ENCODE measurements around the gene LBHD2. TPM values are rescaled to one million over a fixed set of nuclear protein-coding genes. Genes with fewer than 3 reads are reported as not detected.

LBHD2 gene
- total RNA-seq, 1 donor from 2014 or later, result not detected

- H3K4me1 ChIP-seq, result no peaks in the 10 kb centered on the region
- H3K27me3 ChIP-seq (ENCODE audit: low read depth), result peaks cover 78% of the 10 kb centered on the region
- TF ChIP-seq CTCF (IDR thresholded peaks at IDR 0.05; ENCODE audit: borderline replicate concordance), result peak; percentile 32
- no peaks in the 10 kb centered on the region for H3K36me3 ChIP-seq
- intact Hi-C loops (cut with micrococcal nuclease), result no loop called here
- H3K27ac ChIP-seq (replicated peaks), result no peak overlapping the region
- H3K4me3 ChIP-seq, result no peak overlapping the region
- no peak for DNase-seq
- no peaks in the 10 kb centered on the region for H3K9me3 ChIP-seq (replicated peaks)
Measured at GRCh38 chr14:103085106-103086091, 1.4 kb downstream of the LBHD2 start.

GRCh38 chr14:103086771-103087342, 2.8 kb downstream of the LBHD2 start:
- Histone ChIP-seq H3K4me3 (no peak overlapping the region), H3K9me3 (replicated peaks) (no peaks in the 10 kb centered on the region), H3K27ac (replicated peaks) (no peak overlapping the region), H3K4me1 (peaks cover 11% of the 10 kb centered on the region), H3K36me3 (no peaks in the 10 kb centered on the region), H3K27me3 (ENCODE audit: low read depth) (peaks cover 80% of the 10 kb centered on the region)
- intact Hi-C loops (cut with micrococcal nuclease), result no loop called here
- no peak for TF ChIP-seq CTCF (IDR thresholded peaks at IDR 0.05; ENCODE audit: borderline replicate concordance)
- no peak for DNase-seq

DNA sequence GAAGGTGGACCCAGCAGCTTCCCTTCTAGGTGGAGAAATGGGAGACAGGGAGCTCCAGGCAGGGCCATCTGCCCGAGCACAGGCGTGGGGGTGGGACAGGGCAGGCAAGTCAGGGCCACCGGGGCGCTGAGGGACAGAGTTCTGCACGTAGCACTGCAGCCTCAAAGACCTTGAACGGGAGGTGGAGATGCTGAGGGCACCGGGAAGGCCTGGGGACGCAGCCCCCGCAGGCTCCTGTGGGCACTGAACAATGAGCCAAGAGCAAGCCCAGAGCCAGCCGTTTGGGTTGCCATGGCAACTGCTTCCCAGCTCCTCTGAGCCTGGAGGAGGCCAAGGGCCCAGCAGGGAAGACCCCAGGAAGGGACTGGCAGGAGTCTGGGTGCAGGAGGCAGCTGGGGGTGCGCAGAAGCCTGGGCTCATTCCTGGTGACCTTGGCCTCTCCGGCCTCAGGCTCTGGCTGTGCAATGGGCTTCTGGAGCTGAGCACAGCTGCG, 3.4 kb downstream of the LBHD2 start:
- H3K4me1 ChIP-seq, result peaks cover 12% of the 10 kb centered on the region
- no peaks in the 10 kb centered on the region for H3K36me3 ChIP-seq
- H3K4me3 ChIP-seq, result no peak overlapping the region
- no peaks in the 10 kb centered on the region for H3K9me3 ChIP-seq (replicated peaks)
- intact Hi-C loops (cut with micrococcal nuclease), result no loop called here
- DNase-seq, result no peak
- no peak overlapping the region for H3K27ac ChIP-seq (replicated peaks)
- no peak for TF ChIP-seq CTCF (IDR thresholded peaks at IDR 0.05; ENCODE audit: borderline replicate concordance)
- H3K27me3 ChIP-seq (ENCODE audit: low read depth), result peaks cover 74% of the 10 kb centered on the region

DNA sequence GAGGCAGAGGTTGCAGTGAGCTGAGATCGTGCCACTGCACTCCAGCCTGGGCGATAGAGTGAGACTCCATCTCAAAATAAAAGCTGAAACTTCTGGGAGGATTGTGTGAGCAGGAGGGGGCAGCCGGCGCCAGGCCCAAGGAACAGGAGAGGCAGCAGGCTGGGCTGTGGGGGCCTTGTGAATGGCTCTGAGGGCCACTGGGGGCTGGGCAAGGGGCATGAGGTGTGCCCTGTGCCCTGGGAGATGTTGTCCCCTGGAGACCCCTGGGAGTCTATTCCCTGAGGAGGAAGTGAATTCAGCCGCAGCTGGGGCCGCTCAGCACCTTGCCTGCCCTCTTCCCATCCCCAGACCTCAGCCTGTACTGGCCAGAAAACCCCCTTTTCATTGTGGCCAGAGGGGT, 4.9 kb downstream of the LBHD2 start:
- Histone ChIP-seq H3K36me3 (no peaks in the 10 kb centered on the region), H3K9me3 (replicated peaks) (no peaks in the 10 kb centered on the region), H3K4me1 (peaks cover 12% of the 10 kb centered on the region), H3K4me3 (no peak overlapping the region), H3K27ac (replicated peaks) (no peak overlapping the region), H3K27me3 (ENCODE audit: low read depth) (peaks cover 59% of the 10 kb centered on the region)
- DNase-seq, result no peak
- intact Hi-C loops (cut with micrococcal nuclease), result no loop called here
- TF ChIP-seq CTCF (IDR thresholded peaks at IDR 0.05; ENCODE audit: borderline replicate concordance), result no peak

DNA sequence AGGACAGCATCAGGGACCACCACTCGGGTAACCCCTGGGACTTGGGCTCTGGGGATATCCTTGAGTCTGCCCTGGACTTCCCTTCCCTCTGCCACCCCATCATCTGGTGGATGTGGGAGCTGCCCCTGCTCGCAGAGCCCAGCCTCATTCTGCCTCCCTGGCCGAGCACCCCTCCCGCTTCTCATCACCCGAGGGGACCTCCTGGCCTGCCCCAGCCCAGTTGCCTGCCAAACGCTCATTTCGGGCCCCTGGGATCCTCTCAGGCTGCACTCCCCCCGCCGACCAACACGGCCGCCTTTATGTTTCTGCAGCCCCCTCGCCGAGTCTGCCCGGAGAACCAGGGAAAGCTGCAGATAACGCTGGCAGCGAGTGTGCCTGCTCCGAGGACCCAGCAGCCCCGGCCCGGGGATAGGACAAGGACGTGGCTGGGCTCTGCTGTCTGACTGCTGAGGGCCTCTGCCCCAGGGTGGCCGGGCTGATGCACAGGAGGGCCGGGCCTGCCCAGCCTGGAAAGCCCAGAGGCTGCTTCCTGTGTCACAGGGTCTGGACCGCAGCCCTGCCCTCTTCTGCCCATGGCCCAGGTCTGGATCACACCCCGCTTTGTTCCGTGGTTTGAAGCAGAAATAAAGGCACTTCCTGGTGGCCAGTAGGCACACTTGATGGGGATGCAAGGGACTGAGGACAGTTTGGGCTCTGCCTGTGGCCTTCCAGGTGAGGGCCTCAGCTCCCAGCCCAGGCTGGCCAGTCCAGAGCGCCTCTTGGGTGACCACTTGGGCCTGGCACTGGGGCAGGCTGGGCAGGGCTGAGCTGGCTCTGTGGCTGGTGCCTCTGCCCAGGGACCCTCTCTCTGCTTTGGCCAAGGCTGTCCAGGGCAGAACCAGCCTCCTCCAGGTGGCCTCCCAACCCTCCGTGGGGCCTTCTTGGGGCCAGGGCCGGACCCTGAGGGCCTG, 5.7 kb downstream of the LBHD2 start:
- DNase-seq, result no peak
- intact Hi-C loops (cut with micrococcal nuclease), result no loop called here
- Histone ChIP-seq H3K27ac (replicated peaks) (no peak overlapping the region), H3K4me3 (no peak overlapping the region), H3K36me3 (no peaks in the 10 kb centered on the region), H3K9me3 (replicated peaks) (no peaks in the 10 kb centered on the region), H3K27me3 (ENCODE audit: low read depth) (peaks cover 52% of the 10 kb centered on the region), H3K4me1 (peaks cover 18% of the 10 kb centered on the region)
- no peak for TF ChIP-seq CTCF (IDR thresholded peaks at IDR 0.05; ENCODE audit: borderline replicate concordance)

Data from left ventricle myocardium inferior (tissue), 1 donor.